Anterior cingulate cortex (tissue), 58 donors: Measurements from ENCODE around the gene RAB21.
"Not testable (repeated sequence)": the region's sequence is repeated elsewhere in the genome, so short reads cannot be mapped to it uniquely, and the experiment has no call there.

Source experiments
- DNase-seq, 58 donors: peaks; one replicate each; lab custom pipeline; 2025; lab: John Stamatoyannopoulos, UW

The RAB21 gene

DNA sequence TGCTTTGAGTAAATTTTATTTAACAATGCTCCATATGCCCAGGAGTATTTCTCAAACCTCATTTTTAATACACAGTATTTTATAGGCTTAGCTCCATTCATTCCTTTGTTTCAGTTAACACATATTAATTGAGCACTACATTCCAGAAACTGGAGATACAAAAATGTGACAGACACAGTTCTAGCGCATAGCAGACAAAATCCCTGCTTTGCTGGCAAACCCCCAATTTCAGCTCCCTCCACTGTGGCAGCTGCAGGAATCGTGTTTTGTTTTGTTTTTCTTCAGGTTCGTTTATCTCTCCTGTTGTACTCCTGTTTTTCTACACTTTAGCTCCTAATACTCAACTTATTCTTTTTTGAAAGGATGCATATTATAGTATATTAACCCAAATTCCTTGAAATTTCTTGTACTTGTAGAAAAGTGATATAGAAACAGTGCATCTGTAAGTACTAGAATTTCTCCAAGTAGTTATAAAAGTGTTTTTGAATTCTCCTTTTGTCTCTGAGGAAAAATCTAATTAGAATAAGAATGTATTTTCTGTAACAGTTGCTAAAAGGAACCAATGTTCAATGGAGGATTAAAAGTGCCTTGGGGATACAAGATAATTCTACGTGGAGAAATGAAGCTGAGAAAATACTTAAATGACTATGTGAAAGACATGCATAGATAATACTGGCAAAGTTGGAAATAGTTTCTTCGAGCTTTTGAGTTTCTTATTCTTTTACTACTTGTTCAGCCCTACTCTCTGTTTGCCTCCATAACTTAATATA is 6.4 kb upstream of the RAB21 start:
- DNase-seq, result no peak

GRCh38 chr12:71749666-71750065 is 5.0 kb upstream of the RAB21 start:
- DNase-seq, result no peak

DNA sequence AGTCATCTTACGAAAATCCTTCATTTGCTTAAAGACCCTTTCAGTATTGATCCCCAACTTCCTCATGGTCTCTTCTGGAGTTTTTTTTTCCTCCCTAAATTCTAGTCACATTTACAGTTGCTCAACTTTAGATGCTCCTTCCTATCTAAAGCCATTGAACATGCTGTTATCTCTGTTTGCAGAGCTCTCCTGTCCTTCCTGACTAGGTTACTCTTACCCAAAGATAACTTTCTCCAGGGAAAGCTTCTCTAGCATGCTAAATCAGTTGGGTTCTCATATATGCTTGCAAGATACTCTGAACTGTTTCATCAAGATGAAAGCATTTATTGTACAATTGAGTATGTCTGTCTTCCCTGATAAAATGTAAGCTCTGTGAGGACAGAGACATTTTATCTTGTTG is 1.8 kb upstream of the RAB21 start:
- no peak for DNase-seq

GRCh38 chr12:71755146-71755892 is 656 bp downstream of the RAB21 start:
- peak in 32 of 58 donors; percentile 5 to 69 (median 44) for DNase-seq

GRCh38 chr12:71756054-71756690 is 1.5 kb downstream of the RAB21 start:
- DNase-seq, result no peak

- no peak for DNase-seq
Measured at GRCh38 chr12:71759941-71760340, 5.3 kb downstream of the RAB21 start.

GRCh38 chr12:71760471-71760870 is 5.8 kb downstream of the RAB21 start:
- DNase-seq, result no peak

GRCh38 chr12:71761354-71761753 is 6.7 kb downstream of the RAB21 start:
- not testable (repeated sequence) for DNase-seq

DNA sequence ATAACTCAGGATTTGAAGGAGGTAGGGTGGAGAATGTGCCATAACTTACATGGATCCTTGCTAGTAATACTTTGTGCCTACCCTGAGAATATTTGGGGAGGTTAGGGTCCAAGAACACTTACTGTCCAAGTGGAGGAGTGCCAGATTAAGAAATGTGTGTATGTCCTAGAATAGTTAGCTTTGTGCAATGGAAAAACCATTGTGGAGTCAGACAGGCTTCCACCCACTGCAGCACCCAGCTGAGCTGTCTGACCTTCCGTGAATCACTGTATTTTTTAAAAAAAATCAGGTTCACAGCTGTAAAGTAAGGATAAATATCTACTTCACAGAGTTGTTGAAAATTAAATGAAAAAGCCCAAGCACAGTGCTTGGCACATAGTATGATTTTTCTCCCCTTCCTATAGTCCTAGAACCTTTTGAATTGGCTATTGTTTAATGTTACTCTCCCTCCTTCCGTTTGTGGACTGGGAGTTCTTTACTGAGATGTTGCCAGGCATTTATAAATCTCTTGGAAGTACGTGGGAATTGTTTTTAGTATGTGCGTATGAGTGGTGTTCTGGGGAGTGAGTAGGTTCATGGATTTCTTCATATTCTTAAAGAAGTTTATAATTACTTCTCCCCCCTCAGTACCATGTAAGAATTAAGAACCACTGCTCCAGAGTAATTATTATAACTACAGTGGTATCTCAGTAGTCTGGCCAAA is 9.2 kb downstream of the RAB21 start:
- DNase-seq, result no peak

DNA sequence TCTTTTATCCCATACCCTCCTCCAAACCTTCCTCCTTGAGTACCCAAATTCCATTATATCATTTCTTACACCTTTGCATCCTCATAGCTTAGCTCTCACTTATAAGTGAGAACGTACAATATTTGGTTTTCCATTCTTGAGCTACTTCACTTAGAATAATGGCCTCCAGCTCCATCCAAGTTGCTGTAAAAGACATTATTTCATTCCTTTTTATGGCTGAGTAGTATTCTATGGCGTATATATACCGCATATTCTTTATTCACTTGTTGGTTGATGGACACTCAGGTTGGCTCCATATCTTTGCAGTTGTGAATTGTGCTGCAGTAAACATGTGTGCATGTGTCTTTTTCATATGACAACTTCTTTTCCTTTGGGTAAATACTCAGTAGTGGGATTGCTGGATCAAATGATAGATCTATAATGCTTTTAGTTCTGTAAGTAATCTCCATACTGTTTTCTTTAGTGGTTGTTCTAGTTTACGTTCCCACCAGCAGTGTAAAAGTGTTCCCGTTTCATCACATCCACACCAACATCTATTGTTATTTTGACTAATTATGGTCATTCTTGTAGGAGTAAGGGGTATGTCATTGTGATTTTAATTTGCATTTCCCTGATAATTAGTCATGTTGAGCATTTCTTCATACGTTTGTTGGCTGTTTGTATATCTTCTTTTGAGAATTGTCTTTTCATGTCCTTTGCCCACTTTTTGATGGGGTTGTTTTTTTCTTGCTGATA is 10.1 kb downstream of the RAB21 start:
- no peak for DNase-seq

DNA sequence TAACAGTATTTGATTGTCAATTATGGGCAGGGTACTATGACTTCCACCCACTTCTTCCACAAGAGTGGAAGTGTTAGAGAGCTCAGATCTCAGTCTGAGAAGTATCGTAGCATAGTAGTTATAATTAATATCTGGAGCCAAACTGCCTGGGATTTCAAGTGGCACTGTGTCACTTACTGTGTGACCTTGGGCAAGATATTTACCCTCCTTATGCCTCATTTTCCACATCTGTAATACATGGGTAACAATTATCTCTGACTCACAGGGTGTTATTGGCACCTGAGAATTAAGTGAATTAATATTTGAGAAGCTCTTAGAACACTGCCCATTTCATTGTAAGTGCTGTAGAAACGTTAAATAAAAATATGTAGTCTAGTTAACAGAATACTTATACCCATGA is 11.5 kb downstream of the RAB21 start:
- no peak for DNase-seq

DNA sequence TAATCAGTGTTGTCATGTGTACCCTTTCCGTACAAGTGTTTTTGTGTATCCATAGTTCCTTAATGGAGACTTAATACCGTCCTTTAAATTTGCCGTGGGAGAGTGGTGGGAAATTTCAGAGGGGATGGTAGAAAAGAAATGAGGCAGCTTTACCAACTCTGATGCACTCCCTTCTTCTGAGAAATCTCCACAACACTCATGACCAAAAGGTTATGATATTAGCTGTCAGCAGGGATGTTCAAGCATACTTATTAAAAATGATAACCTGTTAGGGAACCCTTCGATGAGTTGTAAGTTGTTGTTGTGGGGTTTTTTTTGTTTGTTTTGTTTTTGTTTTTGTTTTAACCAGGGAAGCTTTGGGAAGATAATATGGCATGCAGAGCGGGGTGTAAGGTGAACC is 12.5 kb downstream of the RAB21 start:
- no peak for DNase-seq

- no peak for DNase-seq
Measured at GRCh38 chr12:71768900-71769299, 14.2 kb downstream of the RAB21 start.

GRCh38 chr12:71771069-71771468 is 16.4 kb downstream of the RAB21 start:
- no peak for DNase-seq

DNA sequence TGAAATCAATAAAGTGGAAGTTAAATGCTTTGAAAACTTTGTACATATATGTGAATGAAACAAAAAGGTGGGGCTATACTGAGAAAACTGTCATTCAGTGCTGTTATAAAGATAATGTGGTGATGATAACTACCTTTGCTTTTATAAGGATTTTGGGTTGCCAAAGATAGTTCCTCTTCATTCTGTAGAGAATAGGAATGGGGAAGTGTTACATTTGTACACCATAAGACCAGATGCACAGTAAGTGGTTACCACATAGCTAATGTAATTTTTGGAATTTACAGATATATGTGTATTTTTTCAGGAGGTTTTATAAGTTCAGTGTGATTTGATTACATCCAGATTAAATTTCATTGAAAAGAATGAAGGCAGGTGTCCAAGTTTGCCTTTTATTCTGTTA is 18.1 kb downstream of the RAB21 start:
- DNase-seq, result no peak

- peak in 29 of 58 donors; percentile 0 to 67 (median 8) for DNase-seq
Measured at GRCh38 chr12:71780237-71780822, 25.7 kb downstream of the RAB21 start.

DNA sequence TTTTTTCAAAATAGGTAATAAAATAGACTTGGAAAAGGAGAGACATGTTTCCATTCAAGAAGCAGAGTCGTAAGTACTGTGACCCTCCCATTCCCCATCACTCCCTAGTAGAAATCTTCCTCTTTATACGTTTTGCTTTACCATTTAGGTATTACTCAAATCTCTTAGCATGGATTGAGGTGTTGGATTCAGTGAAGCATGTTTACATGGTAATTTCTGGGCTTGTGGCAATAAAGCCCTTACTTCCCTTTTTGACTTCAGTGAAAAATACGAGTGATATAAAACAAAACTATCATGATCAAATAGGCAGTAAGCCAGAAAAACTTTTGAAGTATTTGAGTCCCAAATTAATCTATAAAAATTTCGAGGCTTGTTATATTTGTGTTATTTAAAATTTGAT is 27.4 kb downstream of the RAB21 start:
- DNase-seq, result no peak

GRCh38 chr12:71786829-71787228 is 32.2 kb downstream of the RAB21 start:
- no peak for DNase-seq

GRCh38 chr12:71787580-71787979 is 32.9 kb downstream of the RAB21 start:
- no peak for DNase-seq

DNA sequence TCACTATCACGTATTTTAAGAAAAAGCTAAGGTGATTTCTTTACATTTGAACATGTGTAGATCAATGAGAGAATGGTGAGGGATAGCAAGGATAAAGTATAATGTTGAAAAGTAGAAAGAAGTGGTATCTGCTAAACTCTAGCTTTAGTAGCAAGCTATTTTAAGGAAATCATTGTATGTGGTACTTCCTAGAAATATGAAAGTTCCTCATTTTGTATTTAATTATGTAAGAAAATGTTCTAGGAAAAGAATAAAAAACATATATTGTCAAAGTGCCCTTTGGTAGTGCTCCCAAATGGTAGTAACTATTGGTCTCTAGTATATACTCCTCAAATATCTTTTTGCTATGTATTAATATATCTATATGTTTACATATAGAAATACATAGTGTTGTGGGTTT is 35.7 kb downstream of the RAB21 start:
- DNase-seq, result no peak
